GM18909 (cell line): Measurements from ENCODE around the gene PALLD.

ENCODE experiments used
- ATAC-seq: cut with Tn5 transposase; IDR thresholded peaks from one replicate; pipeline ENCODE4 v1.9.1; 2021; ENCODE audit warnings: mild to moderate bottlenecking; ENCODE audit not compliant: unreplicated experiment, poor library complexity

The PALLD gene

GRCh38 chr4:168877511-168878491, 380.9 kb downstream of the PALLD start:
- ATAC-seq: peak; percentile 41

- no peak for ATAC-seq
These were observed 381.8 kb downstream of the PALLD start for GRCh38 chr4:168878623-168879022.

GRCh38 chr4:168879188-168879587, 382.3 kb downstream of the PALLD start:
- ATAC-seq: peak; percentile 42

- ATAC-seq: no peak
These were observed 383.3 kb downstream of the PALLD start for GRCh38 chr4:168880072-168880675.

- ATAC-seq: peak; percentile 75
These were observed 384.2 kb downstream of the PALLD start for GRCh38 chr4:168880811-168881595.

- no peak for ATAC-seq
These were observed 385.0 kb downstream of the PALLD start for GRCh38 chr4:168881781-168882420.

- no peak for ATAC-seq
These were observed 385.9 kb downstream of the PALLD start for GRCh38 chr4:168882650-168883233.

- ATAC-seq: no peak
These were observed 386.7 kb downstream of the PALLD start for GRCh38 chr4:168883513-168883912.

GRCh38 chr4:168884251-168885124, 387.6 kb downstream of the PALLD start:
- ATAC-seq: no peak

- ATAC-seq: no peak
These were observed 388.5 kb downstream of the PALLD start for GRCh38 chr4:168885400-168885799.

- no peak for ATAC-seq
These were observed 389.5 kb downstream of the PALLD start for GRCh38 chr4:168886351-168886750.

- no peak for ATAC-seq
These were observed 391.0 kb downstream of the PALLD start for GRCh38 chr4:168887809-168888208.

GRCh38 chr4:168888715-168889215, 391.9 kb downstream of the PALLD start:
- ATAC-seq: no peak

GRCh38 chr4:168891086-168891485, 394.2 kb downstream of the PALLD start:
- no peak for ATAC-seq

GRCh38 chr4:168891688-168892087, 394.8 kb downstream of the PALLD start:
- no peak for ATAC-seq

GRCh38 chr4:168892475-168892874, 395.6 kb downstream of the PALLD start:
- ATAC-seq: no peak

- no peak for ATAC-seq
These were observed 396.4 kb downstream of the PALLD start for GRCh38 chr4:168893205-168893604.

GRCh38 chr4:168893807-168894206, 397.0 kb downstream of the PALLD start:
- ATAC-seq: no peak

GRCh38 chr4:168900080-168900479, 403.2 kb downstream of the PALLD start:
- no peak for ATAC-seq
